NCI-H2029 (cell line): ENCODE measurements around the gene MILR1.
A peak's percentile ranks its signal among the peaks of the same experiment; 100 is the strongest.
"Not testable (repeated sequence)": the region's sequence is repeated elsewhere in the genome, so short reads cannot be mapped to it uniquely, and the experiment has no call there.

Experiments used
- DNase-seq: peaks from one replicate; lab custom pipeline; 2025; lab: John Stamatoyannopoulos, UW

The MILR1 gene, protein sequence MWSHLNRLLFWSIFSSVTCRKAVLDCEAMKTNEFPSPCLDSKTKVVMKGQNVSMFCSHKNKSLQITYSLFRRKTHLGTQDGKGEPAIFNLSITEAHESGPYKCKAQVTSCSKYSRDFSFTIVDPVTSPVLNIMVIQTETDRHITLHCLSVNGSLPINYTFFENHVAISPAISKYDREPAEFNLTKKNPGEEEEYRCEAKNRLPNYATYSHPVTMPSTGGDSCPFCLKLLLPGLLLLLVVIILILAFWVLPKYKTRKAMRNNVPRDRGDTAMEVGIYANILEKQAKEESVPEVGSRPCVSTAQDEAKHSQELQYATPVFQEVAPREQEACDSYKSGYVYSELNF

DNA sequence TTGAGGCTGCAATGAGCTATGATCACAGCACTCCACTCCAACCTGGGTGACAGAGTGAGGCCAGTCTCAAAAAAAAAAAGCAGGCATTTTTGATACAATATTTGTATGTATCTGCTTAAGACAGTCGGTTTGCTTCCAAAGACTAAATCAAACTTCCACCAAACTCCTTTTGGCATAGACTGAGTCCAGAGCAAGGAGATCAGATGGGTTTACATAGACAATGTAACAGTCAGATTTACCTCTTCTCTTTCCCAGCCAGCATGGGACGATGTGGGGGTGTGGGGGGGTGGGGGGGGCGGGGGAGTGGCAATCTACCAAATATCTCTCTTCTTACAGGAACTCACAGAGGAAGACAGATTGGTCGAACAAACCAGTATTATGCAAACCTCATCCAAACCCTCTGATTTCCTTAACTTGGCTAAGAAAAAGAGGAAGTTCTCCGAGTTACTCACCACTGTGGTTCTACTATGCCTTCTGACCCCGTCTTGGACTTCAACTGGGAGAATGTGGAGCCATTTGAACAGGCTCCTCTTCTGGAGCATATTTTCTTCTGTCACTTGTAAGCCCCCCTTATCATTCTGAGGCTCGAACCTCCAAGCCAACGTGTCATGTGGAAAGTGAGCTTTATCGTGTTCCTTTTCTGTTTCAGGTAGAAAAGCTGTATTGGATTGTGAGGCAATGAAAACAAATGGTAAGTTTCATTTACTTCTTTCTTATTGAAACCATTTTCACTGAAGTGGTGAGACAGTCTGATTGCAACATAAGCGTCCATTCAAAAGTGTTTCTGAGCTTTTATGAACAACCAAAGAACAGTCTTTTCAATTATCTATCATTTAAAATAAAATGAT is at the start of gene MILR1:
MILR1 (plus strand) TSS at position 451 of the 848 bp plus-strand sequence; CDS start at position 505, 54 bp downstream.
- no peak for DNase-seq

- DNase-seq, result no peak
These were observed 49.2 kb upstream of the MILR1 start for GRCh38 chr17:64399767-64400156.

- no peak for DNase-seq
These were observed 48.3 kb upstream of the MILR1 start for GRCh38 chr17:64400642-64401041.

- DNase-seq, result no peak
These were observed 47.6 kb upstream of the MILR1 start for GRCh38 chr17:64401244-64401860.

DNA sequence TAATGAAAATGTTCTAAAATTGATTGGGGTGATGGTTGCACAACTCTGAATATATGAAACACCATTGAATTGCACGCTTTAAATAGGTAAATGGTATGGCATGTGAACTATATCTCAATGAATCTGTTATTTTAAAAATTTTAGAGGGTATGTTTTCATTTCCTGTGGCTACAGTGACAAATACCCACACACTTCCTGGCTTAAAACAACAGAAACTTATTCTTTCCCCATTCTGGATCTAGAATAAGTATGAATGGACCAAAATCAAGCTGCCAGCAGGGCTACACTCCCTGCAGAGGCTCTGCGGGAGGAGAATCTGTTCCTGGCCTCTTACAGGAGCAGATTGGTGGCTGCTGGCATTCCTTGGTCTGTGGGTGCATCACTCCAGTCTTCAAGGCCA is 47.0 kb upstream of the MILR1 start:
- DNase-seq, result no peak

DNA sequence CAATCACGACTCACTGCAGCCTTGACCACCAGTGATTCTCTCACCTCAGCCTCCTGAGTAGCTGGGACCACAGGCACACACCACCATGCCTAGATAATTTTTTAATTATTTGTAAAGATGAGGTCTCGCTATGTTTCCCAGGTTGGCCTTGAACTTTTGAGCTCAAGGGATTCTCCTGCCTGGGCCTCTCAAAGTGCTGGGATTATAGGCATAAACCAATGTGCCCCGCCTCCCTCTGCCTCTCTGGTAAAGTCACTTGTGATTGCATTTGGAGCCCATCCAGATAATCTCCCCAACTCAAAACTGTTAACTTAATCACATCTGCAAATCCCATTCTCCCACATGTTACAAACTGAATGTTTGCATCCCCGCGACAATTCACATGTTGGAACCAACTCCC is 46.4 kb upstream of the MILR1 start:
- DNase-seq, result no peak

DNA sequence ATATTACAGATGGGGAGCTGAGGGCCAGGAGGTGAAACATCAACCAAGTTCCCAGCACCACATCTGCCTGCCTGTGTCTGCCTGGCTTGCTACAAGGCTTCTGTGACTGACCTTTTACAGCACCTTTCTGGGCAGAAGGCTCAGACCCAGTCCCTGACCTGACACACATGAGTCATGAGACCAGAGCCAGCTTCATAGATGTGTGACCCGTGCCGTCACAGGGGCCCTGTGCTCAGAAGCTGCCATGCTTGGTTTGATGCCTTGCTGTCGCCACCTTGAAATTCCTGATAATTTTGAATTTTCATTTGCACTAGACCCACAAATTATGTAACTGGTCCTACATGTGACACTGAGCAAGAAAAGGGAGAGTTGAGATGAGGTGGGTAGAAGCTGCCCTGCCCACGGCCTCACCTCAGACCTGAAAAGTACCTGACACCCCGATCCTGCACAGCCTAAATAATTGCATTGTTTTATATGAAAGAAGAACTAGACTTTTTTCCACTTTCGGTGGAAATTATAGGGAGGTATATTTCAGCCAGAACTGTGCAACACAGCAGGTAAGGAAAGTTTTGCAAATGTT is 44.9 kb upstream of the MILR1 start:
- DNase-seq, result no peak

DNA sequence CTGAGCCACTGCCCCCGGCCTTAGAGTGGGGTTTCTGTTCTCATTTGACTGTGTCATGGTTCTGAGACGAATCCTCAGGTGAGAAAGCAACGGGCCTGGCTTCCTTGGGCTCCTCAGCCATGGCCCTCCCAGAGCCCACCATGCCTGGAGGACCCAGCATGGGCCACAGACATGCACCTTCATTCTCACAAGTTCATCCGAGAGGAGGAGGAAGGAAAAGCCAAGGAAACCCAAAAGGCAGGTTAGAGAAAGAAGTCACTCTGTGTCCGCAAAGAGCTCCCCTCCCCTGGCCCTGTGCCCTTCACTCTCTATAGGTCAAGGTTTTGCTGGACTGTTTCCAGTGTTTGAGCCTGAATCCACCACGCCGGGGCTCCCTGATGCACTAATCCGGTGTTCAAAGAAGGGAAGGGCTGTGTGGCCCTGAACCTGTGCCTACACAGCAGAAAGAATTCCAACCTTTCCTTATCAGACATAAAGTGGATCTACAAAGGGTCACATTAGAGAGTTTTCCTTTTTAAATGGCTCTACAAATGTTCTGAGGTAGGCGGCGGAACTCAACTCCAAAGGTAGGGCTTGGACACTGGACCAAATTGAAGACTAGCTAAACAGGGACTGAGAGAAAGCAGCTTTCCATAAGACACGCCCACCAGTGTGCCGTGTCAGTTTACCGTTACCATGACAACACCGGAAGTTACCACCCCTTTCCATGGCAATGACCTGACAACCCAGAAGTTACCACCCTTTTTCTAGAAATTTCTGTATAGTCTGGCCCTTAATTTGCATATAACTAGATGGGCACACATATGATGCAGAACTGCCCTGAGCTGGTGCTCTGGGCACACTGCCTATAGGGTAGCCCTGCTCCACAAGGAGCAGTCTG is 42.4 kb upstream of the MILR1 start:
- DNase-seq, result peak; percentile 11

DNA sequence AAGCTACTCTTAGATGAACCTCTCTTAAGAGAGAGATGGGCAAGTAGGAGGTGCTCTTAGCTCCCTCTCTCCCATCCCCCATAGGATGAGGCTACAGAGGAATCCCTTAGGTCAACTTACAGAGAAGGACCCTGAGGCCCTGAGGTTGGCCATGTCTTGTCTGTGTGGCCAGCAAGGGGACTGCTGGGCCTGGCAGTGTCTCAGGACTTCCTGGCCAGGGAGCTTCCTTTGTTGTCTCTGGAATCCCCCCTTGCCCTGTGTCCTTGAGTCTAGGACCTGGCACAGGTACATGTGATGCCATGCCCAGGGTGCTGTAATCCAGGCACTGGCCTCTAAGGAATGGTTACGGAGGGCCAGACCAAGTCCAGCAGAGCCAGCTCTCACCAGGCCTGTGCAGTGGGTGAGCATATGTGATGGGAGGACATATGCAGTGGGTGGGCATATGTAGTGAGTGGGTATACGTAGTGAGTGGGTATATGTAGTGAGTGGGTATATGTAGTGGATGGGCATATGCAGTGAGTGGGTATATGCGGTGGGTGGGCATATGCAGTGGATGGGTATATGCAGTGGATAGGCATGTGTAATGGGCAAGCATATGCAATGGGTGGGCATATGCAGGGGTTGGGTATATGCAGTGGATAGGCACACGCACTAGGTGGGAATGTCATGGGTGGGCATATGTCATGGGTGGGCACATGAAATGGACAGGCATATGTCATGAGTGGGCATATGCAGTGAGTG is 38.0 kb upstream of the MILR1 start:
- no peak for DNase-seq

GRCh38 chr17:64411999-64412771 is 36.7 kb upstream of the MILR1 start:
- peak; percentile 34 for DNase-seq

- DNase-seq, result no peak
These were observed 36.0 kb upstream of the MILR1 start for GRCh38 chr17:64412944-64413381.

DNA sequence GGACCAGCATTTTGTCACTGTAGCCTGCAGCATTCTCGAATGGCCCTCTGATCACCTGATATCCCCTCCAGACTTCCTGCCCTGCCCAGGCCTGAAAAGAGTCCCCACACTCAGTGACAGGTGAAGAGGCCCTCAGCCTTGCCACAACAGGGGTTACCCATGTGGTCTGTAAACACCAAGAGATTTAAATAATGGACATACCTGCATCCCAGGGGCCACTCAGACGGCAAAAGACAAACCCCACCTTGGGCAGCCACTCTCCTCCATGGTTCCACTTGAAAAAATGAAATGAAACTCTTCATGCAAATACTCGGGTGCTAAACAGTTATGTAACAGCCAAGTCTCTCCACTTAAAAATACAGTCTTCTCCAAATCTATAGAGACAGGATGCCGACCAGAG is 35.4 kb upstream of the MILR1 start:
- no peak for DNase-seq

DNA sequence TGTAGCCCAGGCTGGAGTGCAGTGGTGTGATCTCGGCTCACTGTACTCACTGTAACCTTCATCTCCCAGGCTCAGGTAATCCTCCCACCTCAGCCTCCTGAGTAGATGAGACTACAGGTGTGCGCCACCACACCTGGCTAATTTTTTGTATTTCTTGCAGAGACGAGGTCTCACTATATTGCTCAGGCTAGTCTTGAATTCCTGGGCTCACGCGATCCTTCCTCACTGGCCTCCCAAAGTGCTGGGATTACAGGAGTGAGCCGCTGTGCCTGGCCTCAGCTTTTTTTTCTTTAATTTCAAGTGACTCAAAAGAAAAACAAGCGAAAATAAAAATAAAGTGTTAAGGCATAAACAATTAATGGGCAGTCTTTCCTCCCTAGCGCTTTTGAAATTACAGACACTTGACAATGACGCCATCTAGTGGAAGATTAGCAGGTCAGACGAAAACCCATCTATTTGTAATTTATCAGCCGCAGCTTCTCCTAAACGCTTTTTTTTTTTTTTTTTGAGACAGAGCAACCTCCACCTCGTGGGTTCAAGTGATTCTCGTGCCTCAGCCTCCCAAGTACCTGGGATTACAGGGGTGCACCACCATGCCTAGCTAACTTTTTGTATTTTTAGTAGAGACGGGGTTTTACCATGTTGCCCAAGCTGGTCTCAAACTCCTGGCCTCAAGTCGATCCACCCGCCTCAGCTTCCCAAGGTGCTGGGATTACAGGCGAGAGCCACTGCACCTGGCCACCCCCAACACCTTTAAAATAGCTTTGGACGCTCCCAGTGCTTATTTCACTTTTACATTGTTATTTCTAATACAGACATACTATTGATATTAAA is 30.2 kb upstream of the MILR1 start:
- no peak for DNase-seq

- peak; percentile 36 for DNase-seq
These were observed 28.7 kb upstream of the MILR1 start for GRCh38 chr17:64420143-64420670.

- not testable (repeated sequence) for DNase-seq
These were observed 26.8 kb upstream of the MILR1 start for GRCh38 chr17:64422121-64422520.

GRCh38 chr17:64423881-64424280 is 25.0 kb upstream of the MILR1 start:
- no peak for DNase-seq

DNA sequence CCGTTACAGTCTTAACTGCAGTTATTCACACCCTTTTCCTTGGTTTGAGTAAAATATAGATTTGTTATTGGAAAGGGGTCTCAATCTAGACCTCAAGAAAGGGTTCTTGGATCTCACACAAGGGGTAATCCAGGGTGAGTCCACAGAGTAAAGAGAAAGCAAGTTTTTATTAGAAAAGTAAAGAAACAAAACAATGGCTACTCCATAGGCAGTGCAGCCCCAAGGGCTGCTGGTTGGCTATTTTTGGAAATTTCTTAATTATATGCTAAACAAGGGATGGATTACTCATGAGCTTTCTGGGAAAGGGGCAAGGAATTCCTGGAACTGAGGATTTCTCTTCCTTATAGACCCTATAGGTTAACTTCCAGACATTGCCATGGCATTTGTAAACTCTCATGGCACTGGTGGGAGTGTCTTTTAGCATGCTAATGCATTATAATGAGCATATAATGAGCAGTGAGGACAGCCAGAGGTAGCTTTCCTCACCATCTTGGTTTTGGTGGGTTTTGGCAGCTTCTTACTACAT is 24.5 kb upstream of the MILR1 start:
- no peak for DNase-seq

GRCh38 chr17:64425191-64425590 is 23.7 kb upstream of the MILR1 start:
- no peak for DNase-seq
